Hematopoietic multipotent progenitor cell treated with erythropoietin and hydrocortisone succinate and interleukin-3 and kit ligand, for 15 days (in vitro differentiated cells): ENCODE results near the gene CYB5A.
"Not testable (repeated sequence)": the region's sequence is repeated elsewhere in the genome, so short reads cannot be mapped to it uniquely, and the experiment has no call there.

Experiments
- DNase-seq: peaks from one replicate; pipeline ENCODE4 v3.0.0-alpha.2; 2015; ENCODE audit warnings: low spot score

Gene CYB5A, protein sequence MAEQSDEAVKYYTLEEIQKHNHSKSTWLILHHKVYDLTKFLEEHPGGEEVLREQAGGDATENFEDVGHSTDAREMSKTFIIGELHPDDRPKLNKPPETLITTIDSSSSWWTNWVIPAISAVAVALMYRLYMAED

DNA sequence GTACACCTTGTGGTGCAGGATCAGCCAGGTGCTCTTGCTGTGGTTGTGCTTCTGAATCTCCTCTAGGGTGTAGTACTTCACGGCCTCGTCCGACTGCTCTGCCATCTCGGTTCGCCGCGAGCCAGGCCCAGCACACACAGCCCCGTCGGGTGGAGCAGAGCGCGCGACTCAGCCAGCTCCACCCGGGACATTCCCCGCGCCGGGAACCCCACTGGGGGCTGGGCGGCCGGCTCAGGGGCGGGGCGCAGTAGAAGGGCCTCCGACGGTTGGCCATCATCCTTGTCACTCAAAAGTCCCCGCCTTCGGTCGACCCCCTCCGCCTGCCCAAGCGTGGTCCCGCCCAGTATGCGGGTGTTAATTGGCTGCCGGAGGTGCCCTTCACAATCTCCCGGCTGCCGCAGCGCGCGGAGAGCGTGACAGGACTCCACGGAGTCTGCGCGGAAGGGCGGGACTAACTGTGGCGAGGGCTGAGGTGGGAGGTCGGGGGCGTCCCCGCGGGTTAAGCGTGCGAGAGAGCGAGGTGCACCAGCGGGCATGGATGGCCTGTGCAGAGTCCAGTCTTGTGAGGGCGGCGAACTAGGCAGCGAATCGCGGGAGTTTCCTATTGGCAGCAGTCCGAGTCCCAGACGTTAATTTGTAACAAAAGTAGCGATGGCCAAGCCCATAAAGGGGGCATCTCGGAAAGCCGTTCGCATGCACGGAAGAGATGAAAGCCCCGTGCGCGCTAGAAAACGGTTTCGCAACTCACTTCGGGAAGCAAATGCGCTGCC lies at the start of gene CYB5A:
Gene CYB5A (minus strand): TSS at position 193 of the 770 bp plus-strand sequence. CDS start 88 bp downstream, at position 105.
- DNase-seq, result peak; percentile 95

DNA sequence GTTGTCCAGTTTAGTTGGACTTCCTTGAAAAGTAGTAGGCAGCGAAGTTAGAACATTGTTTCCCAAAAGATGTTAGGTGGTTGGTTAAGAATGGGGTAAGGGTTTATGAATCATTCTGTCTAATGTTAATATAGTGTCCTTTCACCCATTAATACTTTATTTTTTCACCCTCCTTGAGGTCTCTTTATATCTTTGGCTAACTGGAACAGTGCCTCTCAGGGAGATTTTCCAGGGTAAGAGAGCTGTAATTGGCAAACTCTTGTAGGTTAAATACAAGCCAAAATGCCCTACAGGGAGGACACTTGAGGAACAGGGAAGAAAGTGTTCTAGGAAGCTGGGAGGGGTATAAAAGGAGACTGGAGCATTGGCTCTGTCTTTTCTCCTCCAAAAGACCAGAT lies 46.1 kb upstream of the CYB5A start:
- DNase-seq, result peak; percentile 12

DNA sequence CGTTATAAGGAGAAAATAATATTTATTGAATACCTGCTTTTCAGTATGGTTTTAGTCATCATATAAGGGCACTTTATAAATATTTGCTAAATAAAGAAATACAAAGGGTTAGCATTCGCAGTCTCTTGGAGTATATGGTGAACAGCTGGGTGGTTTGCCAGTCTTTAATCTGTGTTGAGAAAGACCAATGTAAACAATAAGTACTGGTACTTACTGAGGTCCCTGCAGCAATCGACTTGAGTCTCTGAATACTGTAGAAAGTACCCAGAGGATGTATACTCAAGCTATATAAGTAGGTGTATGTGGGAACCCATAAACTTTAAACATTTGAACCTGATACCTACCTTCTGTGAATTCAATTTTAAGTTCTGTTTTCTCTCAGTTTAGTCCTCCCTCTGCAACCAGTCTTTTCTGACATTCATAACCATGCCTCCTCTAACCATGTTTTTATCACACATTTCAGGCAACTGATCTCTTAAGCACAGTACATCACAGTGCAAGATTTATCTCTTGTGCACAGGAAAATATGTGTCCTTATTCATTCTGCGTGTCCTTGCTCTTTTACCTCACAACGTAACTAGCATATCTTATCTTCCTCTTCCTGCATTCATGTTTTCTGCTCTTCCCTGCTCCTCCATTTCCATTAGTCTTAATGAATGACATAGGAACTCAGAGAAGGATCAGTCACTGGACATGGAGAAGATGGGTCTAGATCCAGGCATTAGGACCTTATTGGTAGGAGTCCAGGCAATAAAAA lies 45.6 kb upstream of the CYB5A start:
- peak; percentile 56 for DNase-seq

DNA sequence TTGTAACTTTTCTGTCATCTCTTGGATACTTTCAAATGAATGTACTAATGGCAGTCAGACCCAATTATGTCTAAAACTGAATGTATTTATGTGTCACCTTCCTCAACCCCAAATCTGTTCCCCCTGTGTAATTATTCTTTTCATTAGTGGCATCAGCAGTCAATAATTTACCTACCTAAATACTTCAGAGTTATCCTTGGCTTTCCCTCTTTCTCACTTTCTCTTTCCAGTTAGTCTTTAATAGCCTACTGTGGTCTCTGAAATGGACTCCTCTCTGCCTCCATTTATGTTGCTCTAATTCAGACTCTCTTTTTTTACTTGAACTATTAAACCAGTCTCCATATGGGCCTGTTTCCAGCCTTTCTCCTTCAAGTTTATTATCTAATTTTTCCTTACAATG lies 44.9 kb upstream of the CYB5A start:
- DNase-seq, result peak; percentile 6

DNA sequence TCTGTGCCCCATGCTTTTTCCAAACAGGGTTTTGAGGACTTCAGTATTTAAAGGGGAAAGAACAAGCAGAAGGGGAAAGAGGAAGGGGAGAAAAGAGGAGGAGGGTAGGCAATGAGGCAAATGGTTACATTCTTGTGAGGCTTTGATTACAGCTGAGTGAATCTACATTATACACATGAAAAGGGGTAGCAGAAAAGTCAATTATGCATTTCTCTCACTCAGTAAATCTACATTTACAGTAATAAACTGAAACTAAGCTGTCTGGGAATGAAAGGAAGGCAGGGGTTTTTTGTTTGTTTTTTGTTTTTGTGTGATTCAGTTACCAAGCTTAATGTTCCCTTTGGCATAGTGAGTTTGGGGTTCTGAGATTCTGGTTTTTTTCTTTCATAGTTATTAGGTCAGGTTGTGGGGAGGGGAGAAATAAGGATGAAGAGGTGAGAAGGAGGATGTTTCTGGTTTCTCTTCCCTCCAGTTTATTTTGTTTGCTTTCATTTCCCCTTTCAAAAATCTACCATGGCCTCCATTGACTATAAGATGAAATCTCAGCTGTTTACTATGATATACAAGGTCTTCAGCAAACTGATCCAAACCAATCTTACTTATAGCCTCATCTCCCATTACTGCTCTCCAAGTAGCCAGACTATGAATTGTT lies 42.6 kb upstream of the CYB5A start:
- DNase-seq, result no peak

DNA sequence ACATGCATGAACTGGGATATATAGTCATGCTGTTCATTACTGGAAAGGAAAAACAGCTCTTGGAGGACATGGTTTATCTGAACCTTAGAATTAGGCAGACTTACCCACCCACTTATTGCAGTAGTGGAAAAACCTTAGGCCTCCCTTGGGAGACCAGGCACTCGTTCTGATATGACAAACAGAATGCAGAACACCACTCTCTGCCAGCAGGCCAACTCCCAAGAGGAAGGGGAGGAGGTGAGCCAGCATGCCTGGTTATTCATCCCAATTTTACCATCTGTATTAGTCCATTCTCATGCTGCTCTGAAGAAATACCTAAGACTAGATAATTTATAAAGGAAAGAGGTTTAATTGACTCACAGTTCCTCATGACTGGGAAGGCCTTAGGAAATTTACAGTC lies 41.3 kb upstream of the CYB5A start:
- DNase-seq, result no peak

DNA sequence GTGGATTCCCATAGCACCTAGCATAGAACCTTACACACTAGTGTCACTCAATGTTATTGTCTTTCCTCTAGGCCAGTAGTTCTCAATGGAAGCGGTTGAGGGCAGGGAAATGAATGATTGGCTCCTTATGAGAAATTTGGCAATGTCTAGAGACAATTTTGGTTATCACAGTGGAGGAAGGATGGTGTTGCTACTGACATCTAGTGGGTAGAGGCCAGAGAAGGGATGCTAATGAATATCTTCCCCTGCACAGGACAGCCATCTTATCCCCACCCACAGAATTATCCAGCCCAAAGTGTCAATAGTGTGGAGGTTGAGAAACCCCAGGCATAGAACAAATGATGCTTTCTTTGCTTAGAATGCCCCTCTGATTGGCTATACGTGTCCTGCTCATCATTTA lies 39.6 kb upstream of the CYB5A start:
- DNase-seq, result peak; percentile 61

DNA sequence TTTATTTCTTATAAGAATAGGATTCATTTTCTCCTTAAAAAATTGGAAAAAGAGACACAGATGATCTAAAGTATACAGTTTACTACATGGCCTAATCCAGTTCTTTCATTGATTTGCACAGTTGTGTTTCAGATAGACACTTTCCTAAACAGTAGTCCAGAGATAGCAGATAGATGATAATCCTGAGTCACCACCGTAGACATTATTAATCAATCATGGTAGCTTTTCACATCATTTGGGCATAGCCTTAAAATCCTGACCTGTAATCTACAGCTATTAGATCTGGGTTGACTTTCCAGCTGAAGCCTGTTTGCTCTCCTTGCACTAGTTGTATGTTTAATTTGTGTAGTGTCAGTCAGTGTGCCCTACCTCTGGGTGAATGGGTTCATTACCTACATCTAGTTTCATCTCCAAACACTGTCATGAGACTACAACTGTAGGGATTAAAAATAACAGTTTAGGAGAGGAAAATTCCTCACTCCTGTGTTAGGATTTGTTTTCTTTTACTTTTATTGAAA lies 38.0 kb upstream of the CYB5A start:
- no peak for DNase-seq

DNA sequence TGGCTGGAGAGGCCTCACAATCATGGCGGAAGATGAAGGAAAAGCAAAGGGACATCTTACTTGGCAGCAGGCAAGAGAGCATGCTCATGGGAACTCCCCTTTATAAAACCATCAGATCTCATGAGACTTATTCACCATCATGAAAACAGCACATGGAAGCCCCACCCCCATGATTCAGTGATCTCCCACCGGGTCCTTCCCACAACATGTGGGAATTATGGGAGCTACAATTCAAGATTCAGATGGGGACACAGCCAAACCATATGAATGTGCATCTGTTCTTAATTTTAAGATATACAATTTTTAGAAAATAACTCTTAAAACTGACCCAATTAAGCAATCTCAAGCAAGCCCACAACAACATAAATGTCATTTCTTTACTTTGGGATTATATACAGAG lies 36.4 kb upstream of the CYB5A start:
- DNase-seq, result no peak

DNA sequence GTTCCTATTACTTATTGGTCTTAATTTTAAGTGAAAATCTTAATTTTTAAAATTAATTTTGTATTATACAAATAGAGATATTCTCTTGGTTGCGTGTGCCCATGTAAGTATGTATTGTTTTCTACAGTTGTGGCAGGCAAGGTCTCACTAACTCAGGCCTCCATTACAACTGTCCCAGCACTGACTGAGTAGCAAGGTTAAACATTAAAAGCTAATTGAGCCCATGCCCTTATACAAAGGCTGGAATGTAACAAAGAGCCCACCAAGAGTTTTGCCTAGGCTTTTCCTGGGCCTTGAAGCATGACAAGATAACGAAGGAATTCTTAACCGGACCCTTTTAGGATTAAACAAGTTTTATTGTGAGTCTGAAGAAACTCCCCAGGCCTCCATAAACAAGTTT lies 35.0 kb upstream of the CYB5A start:
- DNase-seq, result not testable (repeated sequence)

DNA sequence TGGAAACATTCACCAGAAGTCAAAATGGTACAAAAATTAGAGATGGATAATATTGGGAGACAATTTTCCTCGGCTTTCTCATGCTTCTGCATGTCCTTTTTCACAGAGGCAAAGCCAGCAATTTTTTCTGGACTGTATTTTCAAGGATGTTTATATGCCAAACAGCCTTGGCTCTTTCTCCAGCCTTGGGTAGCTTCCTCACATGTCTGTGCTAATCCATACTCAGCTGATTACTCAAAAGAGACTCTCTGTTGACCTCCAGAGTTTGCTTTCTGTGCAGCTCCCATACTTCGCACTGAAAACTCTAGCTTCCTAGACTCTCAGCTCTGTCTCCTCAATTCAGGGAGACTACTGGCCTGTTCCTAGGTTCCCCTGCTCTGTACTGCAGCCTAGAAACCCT lies 34.5 kb upstream of the CYB5A start:
- no peak for DNase-seq

DNA sequence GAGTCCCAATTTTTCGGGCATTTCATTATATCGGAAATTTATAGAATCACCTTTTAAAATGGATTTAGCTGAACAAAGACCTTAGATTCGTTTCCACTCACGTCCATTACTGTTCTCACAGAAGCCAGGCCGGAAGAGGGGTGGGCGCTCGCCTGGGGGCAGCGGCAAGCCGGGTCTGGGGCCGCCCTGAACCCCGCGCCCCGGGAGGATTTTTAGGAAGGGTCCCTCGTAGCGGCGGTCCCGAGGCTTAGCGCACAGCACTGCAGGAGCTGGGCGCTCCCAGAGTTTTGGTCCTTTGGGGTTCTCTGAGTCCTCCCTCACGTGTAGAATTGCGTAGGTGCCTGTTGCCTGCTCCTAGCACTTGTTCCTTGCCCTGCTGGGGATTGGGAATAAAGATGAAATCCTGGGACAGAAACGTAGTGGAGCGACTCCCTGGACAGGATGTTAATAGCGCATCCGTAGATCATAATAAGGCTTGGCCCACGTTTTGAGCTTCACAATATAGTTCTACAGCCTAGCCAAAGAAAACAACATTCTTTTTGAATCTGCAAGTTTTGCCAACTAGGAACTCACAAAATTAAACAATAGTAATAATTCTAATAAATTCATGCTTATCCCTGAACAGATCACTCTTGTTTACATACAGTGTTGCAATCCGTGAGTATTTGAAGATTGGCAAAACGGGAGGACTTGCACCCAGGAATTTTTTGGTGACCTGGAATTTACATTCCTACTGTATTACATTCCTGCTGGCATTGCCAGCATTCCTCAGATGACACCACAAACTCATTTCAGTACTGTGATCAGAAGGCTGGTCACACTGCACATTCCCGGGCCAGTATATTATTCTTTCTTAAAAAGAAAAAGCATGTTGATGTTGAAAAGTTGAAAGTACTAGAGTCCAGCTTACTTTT lies 24.8 kb upstream of the CYB5A start:
- DNase-seq, result no peak

DNA sequence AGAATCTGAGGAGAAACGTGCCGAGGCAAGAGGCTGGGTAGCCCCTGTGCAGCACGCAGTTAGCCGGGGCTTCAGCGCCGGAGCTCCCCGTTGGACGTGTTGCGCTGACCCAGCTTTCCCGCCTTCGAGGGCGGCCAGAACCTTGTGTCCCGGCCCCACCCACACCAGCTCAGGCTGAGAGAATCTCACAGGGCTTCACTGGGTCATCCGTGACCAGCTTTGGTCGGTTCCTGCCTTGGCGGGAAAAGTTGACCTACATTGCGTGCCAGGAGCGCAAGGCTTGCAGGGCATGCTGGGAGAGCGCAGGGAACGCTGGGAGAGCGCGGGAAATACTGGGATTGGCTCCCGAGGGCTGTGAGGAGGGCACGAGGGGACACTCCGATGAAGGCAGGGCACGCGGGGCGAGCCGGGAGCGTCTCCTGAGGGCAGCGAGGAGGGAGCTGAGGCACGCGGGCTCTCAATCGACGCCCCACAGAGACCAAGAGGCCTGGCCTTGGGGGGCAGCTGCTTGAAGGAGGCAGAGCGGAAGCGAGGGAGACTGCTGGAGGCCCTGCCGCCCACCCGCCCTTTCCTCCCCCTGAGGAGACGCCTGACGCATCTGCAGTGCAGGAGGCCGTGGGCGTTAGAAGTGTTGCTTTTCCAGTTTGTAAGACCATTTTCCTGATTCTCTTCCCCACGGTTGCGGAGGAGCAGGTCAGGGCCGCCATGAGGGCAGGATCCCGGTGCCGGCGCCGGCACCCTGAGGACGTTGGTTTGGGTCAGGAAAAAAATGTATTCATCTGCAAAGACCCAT lies 23.9 kb upstream of the CYB5A start, which contains the start of gene C18orf63:
Gene C18orf63 (plus strand): TSS at position 376 of the 793 bp plus-strand sequence. CDS start 2,027 bp downstream, outside the sequence.
- no peak for DNase-seq

DNA sequence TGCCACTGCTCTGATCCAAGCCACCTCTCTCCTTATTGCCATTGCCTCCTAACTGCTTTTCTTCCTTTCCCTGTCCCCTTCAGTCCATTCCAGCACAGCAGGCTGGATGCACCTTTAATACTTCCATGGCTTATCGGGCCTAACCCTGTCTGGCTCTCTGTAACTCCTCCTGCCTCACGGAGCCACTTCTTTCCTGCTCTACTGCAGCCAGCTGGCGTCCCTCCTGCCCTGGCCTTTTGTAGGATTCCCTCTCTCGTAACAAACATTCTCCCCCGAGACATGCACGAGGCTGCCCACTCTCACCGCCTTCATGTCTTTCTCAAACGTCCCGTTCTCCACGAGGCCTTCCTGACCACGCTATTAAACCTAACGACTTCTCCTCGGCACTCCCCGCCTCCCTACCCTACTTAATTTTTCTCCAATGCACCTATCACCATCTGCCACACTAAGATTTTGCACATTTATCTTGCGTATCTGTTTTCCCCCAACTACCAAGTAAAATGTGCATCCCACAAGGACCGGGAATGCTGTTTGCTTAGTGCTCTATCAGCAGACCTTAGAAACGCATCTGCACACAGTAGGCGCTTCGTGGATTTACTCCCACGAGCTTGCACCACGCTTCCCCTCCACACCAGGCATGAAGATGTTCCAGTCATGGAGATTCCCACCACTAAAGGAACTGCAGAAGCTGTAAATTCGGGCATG lies 23.1 kb upstream of the CYB5A start:
- no peak for DNase-seq

DNA sequence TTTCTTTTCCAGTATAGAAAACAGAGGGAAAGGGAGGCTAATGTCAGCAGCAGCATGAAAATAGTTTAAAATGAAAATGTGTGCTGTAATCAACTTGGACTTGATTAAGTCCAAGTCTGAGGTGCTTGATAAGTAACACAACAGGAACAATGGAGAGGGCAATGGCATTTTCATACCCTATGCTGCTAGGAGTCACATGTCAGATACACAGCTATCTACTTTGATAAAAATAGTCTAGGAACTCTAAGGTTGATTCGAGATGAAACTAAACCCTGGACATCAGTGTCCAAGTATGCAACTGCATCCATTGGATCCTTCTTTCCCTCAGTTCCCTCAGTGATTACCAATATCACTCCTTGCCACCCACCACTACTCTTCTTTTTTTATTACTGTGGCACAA lies 19.2 kb upstream of the CYB5A start:
- no peak for DNase-seq

DNA sequence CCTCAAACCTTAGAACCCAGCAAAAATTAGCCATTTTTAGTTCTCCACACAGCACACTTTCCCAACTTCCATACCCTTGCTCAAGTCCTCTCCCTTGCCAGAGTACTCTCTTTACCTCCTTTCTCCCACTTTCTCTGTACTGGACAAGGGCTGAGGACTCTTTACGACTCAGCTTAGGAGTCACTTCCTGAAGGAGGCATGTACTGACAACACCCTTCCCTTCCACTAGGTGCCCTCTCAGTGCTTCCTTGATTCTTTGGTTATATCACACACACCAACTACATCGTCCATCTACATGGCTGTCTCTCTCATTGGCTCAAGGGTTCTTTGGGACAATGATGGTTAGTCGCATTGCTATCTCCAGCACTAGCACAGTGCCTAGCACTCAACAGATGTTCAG lies 18.6 kb upstream of the CYB5A start:
- DNase-seq, result peak; percentile 13

DNA sequence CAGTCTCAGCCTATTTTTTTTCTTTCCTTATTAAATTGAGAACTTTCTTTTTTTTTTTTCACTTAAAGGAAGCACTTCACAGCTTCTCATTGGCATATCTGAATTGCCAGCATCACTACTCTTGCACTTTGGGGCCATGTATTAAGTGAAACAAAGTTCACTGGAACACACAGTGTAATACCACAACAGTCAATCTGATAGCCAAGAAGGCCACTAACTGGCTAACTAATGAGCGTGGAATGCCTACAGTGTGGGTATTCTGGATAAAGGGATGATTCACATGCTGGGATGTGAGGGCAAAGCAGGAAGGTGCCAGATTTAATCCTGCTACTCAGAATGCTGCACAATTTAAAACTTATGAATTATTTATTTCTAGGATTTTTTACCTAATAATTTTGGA lies 12.2 kb upstream of the CYB5A start:
- DNase-seq, result no peak

DNA sequence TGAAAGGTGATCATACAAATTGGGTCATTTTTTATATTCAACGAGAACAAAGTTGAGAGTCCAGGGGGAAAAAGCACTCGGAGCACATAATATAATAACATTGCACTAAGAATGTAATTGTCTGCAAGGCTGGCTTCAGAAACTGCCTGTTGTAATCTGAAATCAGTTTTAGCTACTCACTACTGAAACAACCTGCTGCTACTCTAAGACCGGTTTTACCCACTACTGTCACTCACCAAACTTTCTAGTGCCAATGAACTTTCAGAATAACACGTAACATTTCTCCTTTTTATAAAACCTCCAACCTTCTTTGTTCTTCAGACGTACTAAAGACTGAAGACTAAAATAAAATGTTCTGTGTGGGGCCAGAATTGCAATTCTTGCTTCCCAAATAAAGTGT lies 11.5 kb upstream of the CYB5A start:
- DNase-seq, result no peak

DNA sequence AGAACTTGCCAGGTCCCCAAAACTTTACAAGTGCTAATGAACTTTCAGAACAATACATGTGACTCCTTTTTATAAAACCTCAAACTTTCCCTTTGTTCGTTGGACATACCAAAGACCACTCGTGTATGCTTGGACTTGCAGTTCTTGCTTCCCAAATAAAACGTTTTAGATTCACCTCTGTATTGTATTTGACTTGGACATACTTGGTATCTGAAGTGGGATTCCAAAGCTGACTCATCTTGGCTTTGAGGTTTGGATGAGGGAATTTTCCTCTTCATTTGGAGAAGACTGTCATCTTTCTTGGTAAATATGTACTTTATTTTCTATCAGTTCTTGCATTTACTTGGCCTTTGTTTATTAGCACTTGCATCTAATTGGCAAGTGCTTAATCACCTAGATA lies 8.0 kb upstream of the CYB5A start:
- no peak for DNase-seq

DNA sequence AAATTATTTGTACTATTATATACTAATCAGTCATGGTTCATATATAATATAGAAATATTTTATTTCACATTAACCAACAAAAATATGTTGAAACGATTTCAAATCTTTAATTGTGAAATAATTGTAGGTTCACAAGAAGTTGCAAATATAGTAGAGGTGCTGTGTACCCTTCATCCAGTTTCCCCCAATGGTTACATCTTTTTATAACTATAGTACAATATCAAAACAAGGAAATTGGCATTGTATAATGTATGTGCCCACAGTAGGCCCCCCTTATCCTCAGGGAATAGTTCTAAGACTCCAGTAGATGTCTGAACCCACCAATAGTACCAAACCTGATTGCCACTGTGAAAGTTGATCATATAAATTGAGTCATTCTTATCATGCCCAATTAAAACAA lies 7.4 kb upstream of the CYB5A start:
- no peak for DNase-seq
